ENCODE results near the gene USP40.

The USP40 gene

DNA sequence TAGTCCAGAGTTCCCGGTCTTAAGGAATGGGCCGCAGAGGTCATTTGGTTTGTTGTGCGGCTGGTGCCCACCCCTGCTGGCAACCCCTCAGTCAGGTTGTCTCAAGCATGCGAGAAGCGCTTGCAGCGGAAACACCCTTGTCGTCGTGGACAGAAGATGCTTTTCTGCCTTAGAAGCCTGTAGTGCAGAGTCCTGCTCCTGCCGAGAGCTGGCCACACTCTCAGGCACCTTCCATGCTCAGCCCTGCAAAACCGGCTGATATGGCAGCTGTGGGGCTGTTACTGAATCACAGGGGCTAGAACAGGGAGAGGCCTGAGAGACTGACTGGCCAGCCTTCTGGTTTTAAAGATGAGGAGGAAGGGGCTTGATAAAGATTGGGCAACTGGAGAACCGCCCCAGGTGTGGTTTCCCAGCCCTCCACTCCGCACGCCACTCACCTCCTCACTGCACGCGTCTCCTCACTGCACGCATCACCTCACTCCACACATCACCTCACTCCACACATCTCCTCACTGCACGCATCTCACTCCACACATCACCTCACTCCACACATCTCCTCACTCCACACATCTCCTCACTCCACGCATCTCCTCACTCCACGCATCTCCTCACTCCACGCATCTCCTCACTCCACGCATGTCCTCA is 103.6 kb downstream of the USP40 start:
- no peaks in the 10 kb centered on the region for H3K4me1 ChIP-seq (ENCODE audit: control insufficient read depth, insufficient read depth, low read length)
- no peaks in the 10 kb centered on the region for H3K27me3 ChIP-seq (ENCODE audit: control insufficient read depth, insufficient read depth, low read length)
- no peak overlapping the region for H3K4me3 ChIP-seq (ENCODE audit: low read length)
- no peak overlapping the region for H3K4me2 ChIP-seq (ENCODE audit: low read length)
- H3K9ac ChIP-seq (ENCODE audit: low read depth, low read length), result no peak overlapping the region
- no peaks in the 10 kb centered on the region for H3K9me3 ChIP-seq (replicated peaks; ENCODE audit: low read length)
- H3K36me3 ChIP-seq (ENCODE audit: insufficient read depth, low read length), result peaks cover 15% of the 10 kb centered on the region

DNA sequence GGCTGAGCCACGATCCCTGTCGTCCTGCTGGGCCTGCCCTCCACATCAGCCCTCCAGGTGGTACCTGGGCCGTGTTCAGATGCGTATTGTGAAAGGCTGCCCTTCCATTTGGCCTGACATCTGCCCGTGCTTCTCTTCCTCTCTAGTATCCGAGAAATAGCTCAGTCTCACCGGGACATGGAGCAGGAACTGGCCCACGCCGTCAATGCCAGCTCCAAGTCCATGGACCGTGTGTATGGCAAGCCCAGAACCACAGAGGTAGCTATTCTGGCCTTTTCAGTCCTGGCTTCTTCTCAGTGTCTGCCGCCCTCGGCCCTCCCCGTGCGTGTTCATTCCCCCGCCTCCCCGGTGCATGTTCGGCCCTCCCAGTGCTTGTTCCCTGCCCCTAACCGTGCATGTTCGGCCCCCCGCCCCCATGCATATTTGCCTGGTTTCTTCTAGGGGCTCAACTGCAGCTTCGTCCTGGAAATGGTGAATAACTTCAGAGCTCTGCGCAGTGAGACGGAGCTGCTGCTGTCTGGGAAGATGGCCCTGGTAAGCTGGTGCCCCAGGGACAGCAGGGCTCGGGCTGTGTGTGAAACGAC is 104.3 kb downstream of the USP40 start:
- Histone ChIP-seq H3K27me3 (ENCODE audit: control insufficient read depth, insufficient read depth, low read length) (no peaks in the 10 kb centered on the region), H3K36me3 (ENCODE audit: insufficient read depth, low read length) (peaks cover 19% of the 10 kb centered on the region), H3K4me2 (ENCODE audit: low read length) (no peak overlapping the region), H3K4me1 (ENCODE audit: control insufficient read depth, insufficient read depth, low read length) (no peaks in the 10 kb centered on the region), H3K4me3 (ENCODE audit: low read length) (no peak overlapping the region), H3K9me3 (replicated peaks; ENCODE audit: low read length) (no peaks in the 10 kb centered on the region), H3K9ac (ENCODE audit: low read depth, low read length) (no peak overlapping the region)

DNA sequence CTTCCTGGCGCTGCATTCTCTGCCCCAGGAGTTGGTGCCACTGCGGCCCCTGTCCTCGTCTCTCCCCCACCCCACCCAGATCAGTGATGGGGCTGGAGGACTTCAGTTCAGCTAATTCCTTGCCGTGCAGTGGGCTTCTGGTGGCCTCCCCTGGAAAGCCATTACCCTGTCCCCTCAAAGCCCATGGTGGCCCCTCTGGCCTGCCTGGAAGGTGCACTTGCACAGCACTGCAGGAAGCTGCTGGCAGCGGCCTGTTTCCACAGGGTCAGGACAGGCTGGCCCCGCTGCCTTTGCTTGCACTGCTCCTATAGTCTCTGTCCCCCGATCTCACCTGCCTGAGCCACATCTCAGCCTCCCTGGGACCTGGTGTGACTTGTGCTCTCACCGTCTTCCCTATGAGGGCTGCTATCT is 105.1 kb downstream of the USP40 start:
- no peaks in the 10 kb centered on the region for H3K9me3 ChIP-seq (replicated peaks; ENCODE audit: low read length)
- no peaks in the 10 kb centered on the region for H3K4me1 ChIP-seq (ENCODE audit: control insufficient read depth, insufficient read depth, low read length)
- no peaks in the 10 kb centered on the region for H3K27me3 ChIP-seq (ENCODE audit: control insufficient read depth, insufficient read depth, low read length)
- H3K36me3 ChIP-seq (ENCODE audit: insufficient read depth, low read length), result peaks cover 21% of the 10 kb centered on the region
- no peak overlapping the region for H3K4me2 ChIP-seq (ENCODE audit: low read length)
- H3K4me3 ChIP-seq (ENCODE audit: low read length), result no peak overlapping the region
- H3K9ac ChIP-seq (ENCODE audit: low read depth, low read length), result no peak overlapping the region

DNA sequence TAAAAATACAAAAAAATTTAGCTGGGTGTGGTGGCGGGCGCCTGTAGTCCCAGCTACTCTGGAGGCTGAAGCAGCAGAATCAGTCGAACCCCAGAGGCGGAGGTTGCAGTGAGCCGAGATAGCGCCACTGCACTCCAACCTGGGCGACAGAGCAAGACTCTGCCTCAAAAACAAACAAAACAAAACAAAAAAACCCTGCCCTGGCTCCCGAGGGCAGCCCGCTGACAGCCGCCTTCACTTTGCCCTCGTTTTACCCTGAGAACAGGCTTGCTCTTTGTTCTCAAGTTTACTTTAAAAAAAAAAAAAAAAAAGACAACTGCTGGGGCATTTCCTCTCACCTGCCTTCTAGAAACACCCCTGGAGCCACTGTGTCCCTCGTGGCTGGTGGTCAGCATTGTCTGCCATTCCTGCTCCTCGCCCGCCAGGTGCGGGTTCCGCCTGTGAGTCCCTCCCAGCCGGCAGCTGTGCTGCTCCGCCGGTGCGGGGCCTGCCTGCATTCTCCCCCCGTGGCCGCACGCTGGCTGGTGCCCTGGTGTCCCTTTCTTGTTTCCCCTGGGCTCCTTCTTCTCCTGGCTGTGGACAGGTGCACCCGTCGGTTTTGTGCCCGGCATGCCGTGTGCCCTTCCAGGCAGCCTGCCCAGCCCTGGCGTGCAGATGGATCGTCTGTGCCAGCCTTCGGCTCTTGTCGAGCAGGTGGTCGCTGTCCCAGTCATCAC is 105.7 kb downstream of the USP40 start:
- Histone ChIP-seq H3K36me3 (ENCODE audit: insufficient read depth, low read length) (peaks cover 19% of the 10 kb centered on the region), H3K9ac (ENCODE audit: low read depth, low read length) (no peak overlapping the region), H3K27me3 (ENCODE audit: control insufficient read depth, insufficient read depth, low read length) (no peaks in the 10 kb centered on the region), H3K4me3 (ENCODE audit: low read length) (no peak overlapping the region), H3K4me2 (ENCODE audit: low read length) (no peak overlapping the region), H3K4me1 (ENCODE audit: control insufficient read depth, insufficient read depth, low read length) (no peaks in the 10 kb centered on the region), H3K9me3 (replicated peaks; ENCODE audit: low read length) (no peaks in the 10 kb centered on the region)

DNA sequence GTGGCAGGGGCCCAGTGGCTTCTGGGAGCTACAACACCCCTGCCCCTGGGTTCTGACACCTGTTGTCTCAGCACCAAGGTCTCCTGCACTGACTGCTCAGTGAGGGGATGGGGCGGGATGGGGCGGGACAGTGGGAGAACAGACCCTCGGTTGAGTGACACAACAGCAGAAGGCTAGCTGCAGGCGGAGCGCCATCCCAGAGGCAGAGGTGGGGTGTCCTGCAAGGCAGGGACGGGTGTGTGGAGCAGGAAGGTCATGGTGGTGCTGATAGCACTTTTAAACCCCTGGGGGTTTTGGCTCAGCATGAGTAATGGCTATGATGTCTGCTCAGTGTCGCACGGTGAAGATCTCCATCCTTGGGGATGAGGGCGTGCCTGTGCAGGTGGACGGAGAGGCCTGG is 107.2 kb downstream of the USP40 start:
- Histone ChIP-seq H3K9me3 (replicated peaks; ENCODE audit: low read length) (no peaks in the 10 kb centered on the region), H3K4me2 (ENCODE audit: low read length) (no peak overlapping the region), H3K4me1 (ENCODE audit: control insufficient read depth, insufficient read depth, low read length) (no peaks in the 10 kb centered on the region), H3K36me3 (ENCODE audit: insufficient read depth, low read length) (peaks cover 27% of the 10 kb centered on the region), H3K4me3 (ENCODE audit: low read length) (no peak overlapping the region), H3K9ac (ENCODE audit: low read depth, low read length) (no peak overlapping the region), H3K27me3 (ENCODE audit: control insufficient read depth, insufficient read depth, low read length) (no peaks in the 10 kb centered on the region)

DNA sequence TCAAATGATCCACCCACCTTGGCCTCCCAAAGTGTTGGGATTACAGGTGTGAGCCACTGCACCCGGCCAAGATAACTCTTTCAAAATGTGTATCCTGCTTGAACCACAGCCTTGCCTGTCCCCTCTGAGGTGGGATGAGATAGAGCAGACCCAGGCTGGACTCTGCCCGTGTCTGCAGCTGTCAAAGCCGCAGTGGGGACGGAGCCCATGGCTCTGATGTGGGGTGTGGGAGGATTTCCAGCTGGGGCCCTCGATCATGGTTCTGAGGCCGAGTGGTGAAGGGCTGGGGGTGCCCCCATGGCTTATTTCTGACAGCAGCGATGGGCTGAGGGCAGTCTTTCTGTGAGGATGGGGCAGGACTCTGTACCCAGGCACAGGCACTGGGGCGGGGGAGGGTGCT is 107.8 kb downstream of the USP40 start:
- Histone ChIP-seq H3K4me2 (ENCODE audit: low read length) (no peak overlapping the region), H3K36me3 (ENCODE audit: insufficient read depth, low read length) (peaks cover 27% of the 10 kb centered on the region), H3K4me1 (ENCODE audit: control insufficient read depth, insufficient read depth, low read length) (no peaks in the 10 kb centered on the region), H3K9me3 (replicated peaks; ENCODE audit: low read length) (no peaks in the 10 kb centered on the region), H3K4me3 (ENCODE audit: low read length) (no peak overlapping the region), H3K27me3 (ENCODE audit: control insufficient read depth, insufficient read depth, low read length) (no peaks in the 10 kb centered on the region), H3K9ac (ENCODE audit: low read depth, low read length) (no peak overlapping the region)

DNA sequence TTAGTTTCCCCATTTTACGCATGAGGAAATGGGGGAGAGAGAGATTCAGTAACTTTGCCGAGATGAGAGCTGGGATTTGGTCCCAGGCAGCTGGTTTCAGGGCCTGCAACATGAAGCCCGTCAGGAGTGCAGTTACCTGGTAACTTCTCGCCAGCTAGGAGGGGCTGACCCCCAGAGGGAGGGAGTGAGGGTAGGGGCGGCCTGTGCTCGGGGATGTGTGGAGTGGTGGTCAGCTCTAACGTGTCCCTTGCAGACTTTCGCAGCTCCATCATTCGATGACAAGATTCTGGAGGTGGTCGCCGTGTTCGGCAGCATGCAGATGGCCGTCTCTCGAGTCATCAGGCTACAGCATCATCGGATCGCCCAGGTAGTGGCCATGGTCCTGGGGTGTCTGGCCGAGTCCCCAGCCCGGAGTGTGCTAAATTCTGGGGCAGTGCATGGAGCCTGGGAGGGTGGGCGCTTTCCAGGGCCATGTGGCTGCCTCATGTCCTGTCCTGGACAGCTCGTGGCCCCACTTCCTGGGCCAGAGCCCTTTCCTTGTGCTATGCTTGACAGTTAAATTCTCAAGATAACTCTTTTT is 108.5 kb downstream of the USP40 start:
- Histone ChIP-seq H3K9ac (ENCODE audit: low read depth, low read length) (no peak overlapping the region), H3K36me3 (ENCODE audit: insufficient read depth, low read length) (peaks cover 25% of the 10 kb centered on the region), H3K27me3 (ENCODE audit: control insufficient read depth, insufficient read depth, low read length) (no peaks in the 10 kb centered on the region), H3K9me3 (replicated peaks; ENCODE audit: low read length) (no peaks in the 10 kb centered on the region), H3K4me1 (ENCODE audit: control insufficient read depth, insufficient read depth, low read length) (no peaks in the 10 kb centered on the region), H3K4me2 (ENCODE audit: low read length) (no peak overlapping the region), H3K4me3 (ENCODE audit: low read length) (no peak overlapping the region)

DNA sequence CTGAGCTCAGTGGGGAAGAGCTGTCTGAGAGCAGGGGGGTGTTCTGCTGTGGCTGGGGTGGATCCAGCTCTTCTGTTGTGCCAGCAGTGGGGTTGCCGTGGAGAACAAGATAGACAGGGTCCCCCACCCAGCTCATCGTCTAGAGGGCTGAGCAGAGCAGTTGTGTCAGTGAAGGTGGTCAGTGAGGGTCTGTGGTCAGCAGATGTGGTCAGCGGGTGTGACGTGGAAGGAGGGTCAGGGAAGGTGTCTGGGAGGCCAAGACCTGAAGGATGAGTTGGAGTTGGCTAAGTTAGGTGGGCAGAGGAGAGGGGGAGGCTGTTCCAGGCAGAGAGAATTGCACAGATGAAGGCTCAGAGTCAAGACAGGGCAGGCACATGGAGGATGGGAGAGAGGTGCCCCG is 109.2 kb downstream of the USP40 start:
- H3K9me3 ChIP-seq (replicated peaks; ENCODE audit: low read length), result no peaks in the 10 kb centered on the region
- no peaks in the 10 kb centered on the region for H3K27me3 ChIP-seq (ENCODE audit: control insufficient read depth, insufficient read depth, low read length)
- H3K4me3 ChIP-seq (ENCODE audit: low read length), result no peak overlapping the region
- H3K4me1 ChIP-seq (ENCODE audit: control insufficient read depth, insufficient read depth, low read length), result no peaks in the 10 kb centered on the region
- no peak overlapping the region for H3K4me2 ChIP-seq (ENCODE audit: low read length)
- H3K36me3 ChIP-seq (ENCODE audit: insufficient read depth, low read length), result peaks cover 26% of the 10 kb centered on the region
- no peak overlapping the region for H3K9ac ChIP-seq (ENCODE audit: low read depth, low read length)

DNA sequence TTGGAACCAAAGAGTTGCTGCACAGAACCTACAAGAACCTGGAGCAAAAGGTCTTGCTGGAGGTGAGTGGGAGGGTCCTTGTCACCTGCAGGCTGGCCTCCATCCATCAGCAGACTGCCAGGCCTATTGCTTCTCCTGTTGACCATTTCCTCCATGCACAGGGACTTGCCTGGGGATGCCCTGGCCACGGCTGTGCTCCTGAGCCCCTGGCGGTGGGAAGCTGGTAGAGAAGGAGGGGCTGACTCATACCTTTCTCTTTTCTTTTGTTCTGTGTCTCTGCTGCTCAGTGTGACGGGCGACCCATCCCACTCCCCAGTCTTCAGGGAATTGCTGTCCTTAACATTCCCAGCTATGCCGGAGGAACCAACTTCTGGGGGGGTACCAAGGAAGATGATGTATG is 109.6 kb downstream of the USP40 start:
- Histone ChIP-seq H3K4me3 (ENCODE audit: low read length) (no peak overlapping the region), H3K9me3 (replicated peaks; ENCODE audit: low read length) (no peaks in the 10 kb centered on the region), H3K36me3 (ENCODE audit: insufficient read depth, low read length) (peaks cover 30% of the 10 kb centered on the region), H3K27me3 (ENCODE audit: control insufficient read depth, insufficient read depth, low read length) (no peaks in the 10 kb centered on the region), H3K4me2 (ENCODE audit: low read length) (no peak overlapping the region), H3K4me1 (ENCODE audit: control insufficient read depth, insufficient read depth, low read length) (no peaks in the 10 kb centered on the region), H3K9ac (ENCODE audit: low read depth, low read length) (no peak overlapping the region)

DNA sequence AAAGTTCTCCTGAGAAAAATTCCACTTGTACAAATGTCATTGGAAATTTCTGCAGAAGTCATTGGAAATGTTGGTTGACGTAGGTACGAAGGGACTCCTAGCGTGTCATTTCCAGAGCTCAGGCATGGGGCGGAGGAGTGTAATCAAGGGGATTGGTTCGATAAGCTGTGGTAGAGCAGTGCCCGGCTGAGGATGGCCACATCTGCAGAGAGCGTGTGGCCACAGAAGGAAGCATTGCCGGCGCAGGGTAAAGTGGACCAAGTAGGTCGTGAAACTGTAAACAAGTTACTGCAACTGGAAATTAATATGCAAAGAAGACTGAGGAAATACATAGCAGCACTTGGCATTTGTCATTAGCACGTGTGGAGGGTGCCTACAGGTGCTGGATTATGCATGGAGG is 110.5 kb downstream of the USP40 start:
- no peaks in the 10 kb centered on the region for H3K4me1 ChIP-seq (ENCODE audit: control insufficient read depth, insufficient read depth, low read length)
- no peak overlapping the region for H3K9ac ChIP-seq (ENCODE audit: low read depth, low read length)
- no peak overlapping the region for H3K4me2 ChIP-seq (ENCODE audit: low read length)
- H3K4me3 ChIP-seq (ENCODE audit: low read length), result no peak overlapping the region
- no peaks in the 10 kb centered on the region for H3K9me3 ChIP-seq (replicated peaks; ENCODE audit: low read length)
- peaks cover 30% of the 10 kb centered on the region for H3K36me3 ChIP-seq (ENCODE audit: insufficient read depth, low read length)
- no peaks in the 10 kb centered on the region for H3K27me3 ChIP-seq (ENCODE audit: control insufficient read depth, insufficient read depth, low read length)

DNA sequence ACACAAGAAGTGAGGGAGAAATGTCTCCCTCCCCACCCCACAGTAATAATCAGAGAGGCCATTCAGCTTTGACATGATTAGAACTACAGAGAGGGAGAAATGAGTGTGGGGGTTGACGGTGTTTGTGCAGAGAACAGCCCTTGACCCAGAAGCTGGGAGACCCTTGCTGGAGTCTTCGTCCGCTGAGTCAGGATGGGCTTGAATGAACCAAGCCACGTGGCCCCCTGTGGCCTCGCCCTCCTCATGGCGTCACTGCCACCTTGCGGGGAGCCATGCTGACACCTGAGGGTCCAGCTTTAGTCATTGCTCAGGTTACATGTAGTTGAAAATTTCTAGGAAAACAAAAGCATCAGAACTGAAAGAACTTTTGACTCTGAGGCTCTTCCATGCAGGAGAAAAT is 111.1 kb downstream of the USP40 start:
- Histone ChIP-seq H3K4me1 (ENCODE audit: control insufficient read depth, insufficient read depth, low read length) (no peaks in the 10 kb centered on the region), H3K36me3 (ENCODE audit: insufficient read depth, low read length) (peaks cover 32% of the 10 kb centered on the region), H3K9me3 (replicated peaks; ENCODE audit: low read length) (no peaks in the 10 kb centered on the region), H3K4me3 (ENCODE audit: low read length) (no peak overlapping the region), H3K27me3 (ENCODE audit: control insufficient read depth, insufficient read depth, low read length) (no peaks in the 10 kb centered on the region), H3K9ac (ENCODE audit: low read depth, low read length) (no peak overlapping the region), H3K4me2 (ENCODE audit: low read length) (no peak overlapping the region)

Data from skeletal muscle satellite cell (primary cell).